HFF-Myc (cell line): ENCODE results near the gene RFX6.
"Not testable (repeated sequence)": the region's sequence is repeated elsewhere in the genome, so short reads cannot be mapped to it uniquely, and the experiment has no call there.

Experiments used
- DNase-seq: peaks from one replicate; pipeline ENCODE4 v3.0.0-alpha.2; 2011; ENCODE audit warnings: low read depth; ENCODE audit errors: extremely low read depth
- H3K4me3 ChIP-seq: replicated peaks from 2 replicates; pipeline ENCODE4 v1.5.1; 2011; ENCODE audit warnings: low read depth, mild to moderate bottlenecking, control low read depth, low read length
- TF ChIP-seq, protein P1 (sequence below): IDR thresholded peaks from 2 replicates; pipeline ENCODE4 v1.5.1; 2012; ENCODE audit warnings: mild to moderate bottlenecking, low read depth, low read length, control low read depth; ENCODE audit errors: missing control alignments

RFX6 gene, protein sequence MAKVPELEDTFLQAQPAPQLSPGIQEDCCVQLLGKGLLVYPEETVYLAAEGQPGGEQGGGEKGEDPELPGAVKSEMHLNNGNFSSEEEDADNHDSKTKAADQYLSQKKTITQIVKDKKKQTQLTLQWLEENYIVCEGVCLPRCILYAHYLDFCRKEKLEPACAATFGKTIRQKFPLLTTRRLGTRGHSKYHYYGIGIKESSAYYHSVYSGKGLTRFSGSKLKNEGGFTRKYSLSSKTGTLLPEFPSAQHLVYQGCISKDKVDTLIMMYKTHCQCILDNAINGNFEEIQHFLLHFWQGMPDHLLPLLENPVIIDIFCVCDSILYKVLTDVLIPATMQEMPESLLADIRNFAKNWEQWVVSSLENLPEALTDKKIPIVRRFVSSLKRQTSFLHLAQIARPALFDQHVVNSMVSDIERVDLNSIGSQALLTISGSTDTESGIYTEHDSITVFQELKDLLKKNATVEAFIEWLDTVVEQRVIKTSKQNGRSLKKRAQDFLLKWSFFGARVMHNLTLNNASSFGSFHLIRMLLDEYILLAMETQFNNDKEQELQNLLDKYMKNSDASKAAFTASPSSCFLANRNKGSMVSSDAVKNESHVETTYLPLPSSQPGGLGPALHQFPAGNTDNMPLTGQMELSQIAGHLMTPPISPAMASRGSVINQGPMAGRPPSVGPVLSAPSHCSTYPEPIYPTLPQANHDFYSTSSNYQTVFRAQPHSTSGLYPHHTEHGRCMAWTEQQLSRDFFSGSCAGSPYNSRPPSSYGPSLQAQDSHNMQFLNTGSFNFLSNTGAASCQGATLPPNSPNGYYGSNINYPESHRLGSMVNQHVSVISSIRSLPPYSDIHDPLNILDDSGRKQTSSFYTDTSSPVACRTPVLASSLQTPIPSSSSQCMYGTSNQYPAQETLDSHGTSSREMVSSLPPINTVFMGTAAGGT

DNA sequence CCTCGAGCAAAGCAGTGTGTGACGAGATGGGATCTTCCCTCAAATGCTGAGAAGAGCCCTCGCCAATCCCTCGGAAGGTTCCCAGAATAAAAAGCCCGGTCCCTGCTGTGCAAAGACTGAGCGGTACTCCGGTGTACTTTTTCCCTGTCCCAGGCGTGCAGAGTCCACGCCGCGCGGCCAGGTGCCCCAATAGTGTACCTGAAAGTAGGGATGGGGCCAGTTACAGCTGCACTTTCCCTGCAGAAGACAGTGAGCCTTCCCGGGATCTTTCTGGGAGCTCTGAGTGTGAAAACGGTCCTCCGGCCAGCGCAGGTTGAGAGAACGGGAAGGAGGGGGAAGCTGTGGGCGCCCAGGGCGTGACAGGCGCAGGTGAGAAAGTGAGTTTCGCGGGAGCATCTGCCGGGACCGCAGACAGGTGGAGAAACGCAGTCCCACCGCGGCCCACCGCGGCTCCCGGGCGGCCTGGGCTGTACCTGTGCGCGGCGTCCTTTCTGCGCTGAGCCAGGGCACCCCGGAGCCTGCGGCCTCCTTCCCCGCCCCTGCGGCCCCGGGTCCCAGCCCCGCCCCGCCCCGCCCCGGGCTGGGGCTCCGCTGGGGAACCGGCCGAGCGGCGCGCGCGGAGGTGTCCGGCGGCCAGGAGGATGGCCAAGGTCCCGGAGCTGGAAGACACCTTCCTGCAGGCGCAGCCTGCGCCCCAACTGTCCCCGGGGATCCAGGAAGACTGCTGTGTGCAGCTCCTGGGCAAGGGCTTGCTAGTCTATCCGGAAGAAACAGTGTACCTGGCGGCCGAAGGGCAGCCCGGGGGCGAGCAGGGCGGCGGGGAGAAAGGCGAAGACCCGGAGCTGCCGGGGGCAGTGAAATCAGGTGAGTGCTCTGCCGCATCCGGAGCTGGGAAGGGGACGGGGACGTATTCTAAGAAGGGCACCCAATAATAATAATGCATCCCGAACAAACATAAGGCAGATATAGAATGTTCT is at the start of gene RFX6:
TSS of gene RFX6 (plus strand) at position 608 of the 977 bp plus-strand sequence. CDS start at position 642, 34 bp downstream.
- TF ChIP-seq, protein P1, sequence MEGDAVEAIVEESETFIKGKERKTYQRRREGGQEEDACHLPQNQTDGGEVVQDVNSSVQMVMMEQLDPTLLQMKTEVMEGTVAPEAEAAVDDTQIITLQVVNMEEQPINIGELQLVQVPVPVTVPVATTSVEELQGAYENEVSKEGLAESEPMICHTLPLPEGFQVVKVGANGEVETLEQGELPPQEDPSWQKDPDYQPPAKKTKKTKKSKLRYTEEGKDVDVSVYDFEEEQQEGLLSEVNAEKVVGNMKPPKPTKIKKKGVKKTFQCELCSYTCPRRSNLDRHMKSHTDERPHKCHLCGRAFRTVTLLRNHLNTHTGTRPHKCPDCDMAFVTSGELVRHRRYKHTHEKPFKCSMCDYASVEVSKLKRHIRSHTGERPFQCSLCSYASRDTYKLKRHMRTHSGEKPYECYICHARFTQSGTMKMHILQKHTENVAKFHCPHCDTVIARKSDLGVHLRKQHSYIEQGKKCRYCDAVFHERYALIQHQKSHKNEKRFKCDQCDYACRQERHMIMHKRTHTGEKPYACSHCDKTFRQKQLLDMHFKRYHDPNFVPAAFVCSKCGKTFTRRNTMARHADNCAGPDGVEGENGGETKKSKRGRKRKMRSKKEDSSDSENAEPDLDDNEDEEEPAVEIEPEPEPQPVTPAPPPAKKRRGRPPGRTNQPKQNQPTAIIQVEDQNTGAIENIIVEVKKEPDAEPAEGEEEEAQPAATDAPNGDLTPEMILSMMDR: no peak
- no peak within 1 kb of the TSS for H3K4me3 ChIP-seq
- DNase-seq: no peak

DNA sequence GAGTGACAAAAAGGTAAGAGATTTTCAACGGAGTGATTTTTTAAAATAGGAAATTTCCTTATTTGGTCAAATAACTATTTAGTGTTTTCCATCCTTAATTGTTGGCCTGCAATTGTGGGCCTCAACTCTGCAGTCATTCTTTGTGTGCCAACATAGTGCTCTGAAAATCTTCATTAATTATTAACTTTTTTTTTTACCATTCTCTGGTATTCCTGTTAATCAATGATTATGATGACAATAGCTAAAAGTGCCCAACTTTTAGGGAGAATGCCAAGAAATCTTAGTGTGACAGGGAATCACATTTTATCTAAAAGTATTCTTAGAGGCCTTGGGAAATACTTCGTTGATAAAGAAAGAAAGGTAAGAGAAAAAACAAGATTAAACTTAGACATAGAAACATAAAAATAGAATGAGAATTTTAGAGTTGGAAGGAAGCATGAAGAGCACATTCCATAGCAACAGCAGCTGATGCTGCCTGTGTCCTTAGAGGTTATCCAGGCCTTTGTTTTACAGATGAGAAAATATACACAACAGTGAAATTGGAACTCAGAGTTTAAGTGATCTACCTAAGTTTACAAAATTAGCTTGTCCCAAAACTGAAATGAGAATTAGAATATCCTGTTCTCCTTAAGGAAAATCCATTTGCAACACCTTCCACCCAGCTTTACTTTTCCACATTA is 49.3 kb upstream of the RFX6 start:
- TF ChIP-seq, protein P1: no peak
- no peak for DNase-seq
- no peak overlapping the region for H3K4me3 ChIP-seq

DNA sequence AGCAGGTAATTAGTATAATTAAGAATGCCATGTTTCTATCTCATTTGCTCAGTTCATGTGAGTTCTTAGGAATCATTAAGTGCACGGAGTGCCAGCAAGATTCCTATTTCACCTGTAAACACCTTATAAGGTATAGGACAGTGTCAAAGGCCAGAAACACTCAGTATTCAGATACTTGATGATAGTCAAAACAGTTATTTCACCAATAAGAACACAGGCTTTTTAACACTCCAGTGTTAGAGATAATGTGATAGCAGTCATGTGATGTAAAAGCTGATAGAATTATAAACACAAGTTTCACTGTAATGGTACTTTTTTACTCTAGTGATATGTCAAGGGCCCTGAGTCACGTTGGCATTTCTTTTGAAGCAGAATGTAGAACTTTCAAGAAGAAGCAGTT is 48.1 kb upstream of the RFX6 start, which contains the start of gene GPRC6A:
TSS of gene GPRC6A (minus strand) at position 101 of the 400 bp plus-strand sequence. CDS start at position 31, 70 bp downstream.
- H3K4me3 ChIP-seq: no peak within 1 kb of the TSS

DNA sequence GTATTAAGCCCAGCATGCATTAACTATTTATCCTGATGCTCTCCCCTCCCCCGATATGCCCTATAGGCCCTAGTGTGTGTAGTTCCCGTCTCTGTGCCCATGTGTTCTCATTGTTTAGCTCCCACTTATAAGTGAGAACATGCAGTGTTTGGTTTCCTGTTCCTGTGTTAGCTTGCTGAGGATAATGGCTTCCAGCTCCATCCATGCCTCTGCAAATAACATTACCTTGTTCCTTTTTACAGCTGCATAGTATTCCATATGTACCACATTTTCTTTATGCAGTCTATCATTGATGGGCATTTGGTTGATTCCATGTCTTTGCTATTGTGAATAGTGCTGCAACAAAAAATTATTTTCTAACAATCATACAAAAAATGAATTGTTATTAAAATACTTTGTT is 42.5 kb upstream of the RFX6 start:
- not testable (repeated sequence) for DNase-seq, H3K4me3 ChIP-seq

More for the DNA sequence above, 48.1 kb upstream of the RFX6 start, which contains the start of gene GPRC6A:
- TF ChIP-seq, protein P1: no peak
- DNase-seq: no peak

DNA sequence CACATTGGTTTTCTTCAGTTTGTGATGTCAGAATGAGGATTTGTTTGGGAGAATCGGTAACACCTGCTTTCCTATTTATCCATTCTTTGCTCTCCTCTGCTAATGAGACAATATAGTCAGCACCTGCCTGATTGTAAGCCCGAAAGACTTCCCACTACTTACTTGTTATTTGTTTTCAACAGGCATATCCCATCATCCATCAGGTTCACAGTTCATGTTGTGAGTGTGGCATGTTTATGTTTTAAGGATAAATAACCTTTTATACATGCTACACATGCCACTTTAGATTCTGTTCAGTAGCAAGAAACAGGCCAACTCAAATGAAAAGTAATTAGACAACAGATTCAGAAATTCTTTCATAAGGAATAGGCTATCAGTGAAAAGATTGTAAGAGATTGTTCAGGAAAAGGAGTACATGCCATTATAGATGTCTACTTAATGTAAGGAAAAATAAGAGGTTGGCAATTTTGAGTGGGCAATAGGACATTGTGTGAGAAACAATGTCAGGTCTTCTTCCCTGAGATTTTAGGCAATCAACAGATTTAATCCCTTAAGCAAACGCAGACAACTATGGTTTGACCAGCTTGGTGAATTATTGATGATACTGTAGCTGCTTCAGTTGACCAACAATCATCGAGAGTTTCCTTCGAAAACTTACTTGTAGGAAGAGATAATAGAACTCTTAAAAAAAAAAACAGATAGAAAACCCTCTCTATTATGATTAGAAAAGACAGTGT is 40.3 kb upstream of the RFX6 start:
- H3K4me3 ChIP-seq: no peak overlapping the region
- DNase-seq: no peak
- TF ChIP-seq, protein P1: no peak

DNA sequence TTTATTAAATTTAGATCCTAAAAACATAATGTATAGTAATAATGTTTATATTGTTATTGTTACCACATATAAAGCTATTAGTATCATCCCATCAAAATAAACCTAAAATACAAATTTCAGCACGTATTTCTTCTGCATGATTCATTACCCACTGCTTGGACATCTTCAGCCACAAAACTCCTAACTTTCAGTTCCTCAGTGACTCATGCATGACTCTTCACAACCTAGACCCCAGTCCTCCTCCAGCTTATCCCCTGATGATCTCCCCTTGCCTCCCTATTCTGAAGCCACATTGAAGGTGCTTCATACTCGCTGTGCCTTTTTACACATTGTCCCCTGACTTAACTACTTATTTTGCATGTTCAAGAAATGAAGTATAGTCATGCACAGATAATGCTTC is 37.0 kb upstream of the RFX6 start:
- TF ChIP-seq, protein P1: no peak
- no peak for DNase-seq
- H3K4me3 ChIP-seq: no peak overlapping the region
